Neuronal stem cell (in vitro differentiated cells): ENCODE data around the gene IDUA.

ENCODE experiments used
- DNase-seq: peaks from one replicate; pipeline ENCODE4 v3.0.0-alpha.2; 2013; ENCODE audit warnings: low spot score
- H2AFZ ChIP-seq: one replicate; pipeline ENCODE4 v1.6.1; 2013; ENCODE audit warnings: mild to moderate bottlenecking, low read length, inconsistent platforms
- H2AK5ac ChIP-seq: 2 replicates; pipeline ENCODE4 v1.6.1; 2013; ENCODE audit warnings: low read depth, mild to moderate bottlenecking, inconsistent platforms, low read length, moderate library complexity, mixed read lengths
- H2BK120ac ChIP-seq: 2 replicates; pipeline ENCODE4 v1.6.1; 2013; ENCODE audit warnings: low read depth, mild to moderate bottlenecking, inconsistent platforms, low read length, moderate library complexity, mixed read lengths
- H2BK12ac ChIP-seq: one replicate; pipeline ENCODE4 v1.6.1; 2013; ENCODE audit warnings: low read length, inconsistent platforms
- H2BK15ac ChIP-seq: 2 replicates; pipeline ENCODE4 v1.6.1; 2013; ENCODE audit warnings: mild to moderate bottlenecking, low read length, inconsistent platforms, mixed read lengths
- H2BK5ac ChIP-seq: one replicate; pipeline ENCODE4 v1.6.1; 2013; ENCODE audit warnings: inconsistent platforms, mild to moderate bottlenecking, low read length, moderate library complexity
- H3K14ac ChIP-seq: one replicate; pipeline ENCODE4 v1.6.1; 2013; ENCODE audit warnings: low read length, inconsistent platforms
- H3K18ac ChIP-seq: 2 replicates; pipeline ENCODE4 v1.6.1; 2013; ENCODE audit warnings: low read length, inconsistent platforms
- H3K23ac ChIP-seq: 2 replicates; pipeline ENCODE4 v1.6.1; 2013; ENCODE audit warnings: low read depth, mild to moderate bottlenecking, mixed read lengths, low read length, inconsistent platforms; ENCODE audit not compliant: poor library complexity
- H3K27ac ChIP-seq: replicated peaks from 3 replicates; pipeline ENCODE4 v1.5.1; 2013; ENCODE audit warnings: low read length, inconsistent platforms
- H3K27me3 ChIP-seq, 3 experiments: 2 replicates each; pipeline ENCODE4 v1.6.1; 2013; ENCODE audit warnings: low read length in 3 of 3, mild to moderate bottlenecking in 2 of 3, inconsistent platforms in 1 of 3, low read depth in 1 of 3, mixed read lengths in 1 of 3, moderate library complexity in 1 of 3; ENCODE audit not compliant: control insufficient read depth in 3 of 3, insufficient read depth in 3 of 3
- H3K36me3 ChIP-seq, 2 donors: replicated peaks in 1 of 2; 2 replicates each; pipeline ENCODE4 v1.6.1; 2013; ENCODE audit warnings: low read length in 2 of 2; ENCODE audit not compliant: control insufficient read depth in 2 of 2, insufficient read depth in 2 of 2
- H3K4ac ChIP-seq: 2 replicates; pipeline ENCODE4 v1.6.1; 2013; ENCODE audit warnings: inconsistent platforms, mild to moderate bottlenecking, low read length, moderate library complexity
- H3K4me1 ChIP-seq, 2 donors: 1 replicate in 1 of 2; 2 replicates in 1 of 2; pipeline ENCODE4 v1.6.1; 2013; ENCODE audit warnings: low read length in 2 of 2, low read depth in 1 of 2; ENCODE audit not compliant: control insufficient read depth in 2 of 2, insufficient read depth in 1 of 2
- H3K4me2 ChIP-seq: one replicate; pipeline ENCODE4 v1.6.1; 2013; ENCODE audit warnings: mild to moderate bottlenecking, low read length, inconsistent platforms; ENCODE audit not compliant: insufficient read depth, poor library complexity, severe bottlenecking
- H3K4me3 ChIP-seq, 2 donors: 2 replicates each; pipeline ENCODE4 v1.5.1; 2013; ENCODE audit warnings: low read length in 2 of 2, mild to moderate bottlenecking in 2 of 2, inconsistent platforms in 1 of 2, moderate library complexity in 1 of 2
- H3K79me1 ChIP-seq: one replicate; pipeline ENCODE4 v1.6.1; 2013; ENCODE audit warnings: low read depth, mild to moderate bottlenecking, inconsistent platforms, low read length, moderate library complexity
- H3K9ac ChIP-seq: one replicate; pipeline ENCODE4 v1.6.1; 2013; ENCODE audit warnings: mild to moderate bottlenecking, low read depth, low read length, inconsistent platforms; ENCODE audit not compliant: poor library complexity
- H3K9me3 ChIP-seq, 2 donors: replicated peaks in 1 of 2; 2 replicates each; pipeline versions ENCODE3 to v1.6.1; 2013; ENCODE audit warnings: low read length in 2 of 2, mild to moderate bottlenecking in 2 of 2, inconsistent platforms in 1 of 2, low read depth in 1 of 2, mixed read lengths in 1 of 2, moderate library complexity in 1 of 2; ENCODE audit not compliant: control insufficient read depth in 2 of 2, insufficient read depth in 1 of 2
- H4K8ac ChIP-seq: one replicate; pipeline ENCODE4 v1.6.1; 2013; ENCODE audit warnings: low read depth, mild to moderate bottlenecking, inconsistent platforms, low read length, moderate library complexity
- H4K91ac ChIP-seq: one replicate; pipeline ENCODE4 v1.6.1; 2013; ENCODE audit warnings: low read length, low read depth, mild to moderate bottlenecking, inconsistent platforms; ENCODE audit not compliant: poor library complexity
- WGBS, 2 donors: extraction: QIAGEN DNeasy Blood & Tissue Kit; methylation state at CpG; one replicate each; pipeline ENCODE4 v1.1.7; 2013; ENCODE audit warnings: missing lambda C conversion rate in 2 of 2, mixed read lengths in 1 of 2; ENCODE audit not compliant: insufficient read length in 2 of 2, insufficient replicate concordance in 1 of 2; ENCODE audit errors: extremely low coverage in 2 of 2; 5-methylcytosine and 5-hydroxymethylcytosine counted together

The IDUA gene

DNA sequence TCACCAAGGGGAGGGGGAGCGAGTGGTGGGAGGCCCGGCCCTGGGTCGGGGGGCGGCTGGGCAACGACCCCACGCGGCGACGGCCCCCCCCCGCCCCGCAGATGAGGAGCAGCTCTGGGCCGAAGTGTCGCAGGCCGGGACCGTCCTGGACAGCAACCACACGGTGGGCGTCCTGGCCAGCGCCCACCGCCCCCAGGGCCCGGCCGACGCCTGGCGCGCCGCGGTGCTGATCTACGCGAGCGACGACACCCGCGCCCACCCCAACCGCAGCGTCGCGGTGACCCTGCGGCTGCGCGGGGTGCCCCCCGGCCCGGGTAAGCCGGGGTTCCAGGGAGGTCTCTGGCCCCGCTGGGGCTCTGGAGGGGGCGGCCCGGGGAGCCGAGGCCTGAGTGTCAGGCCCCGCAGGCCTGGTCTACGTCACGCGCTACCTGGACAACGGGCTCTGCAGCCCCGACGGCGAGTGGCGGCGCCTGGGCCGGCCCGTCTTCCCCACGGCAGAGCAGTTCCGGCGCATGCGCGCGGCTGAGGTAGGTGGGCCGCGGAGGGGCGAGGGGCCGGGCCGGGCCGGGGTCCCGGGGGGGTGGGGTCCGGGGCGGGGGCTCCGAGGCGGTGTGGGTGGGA lies 15.9 kb downstream of the IDUA start:
- Histone ChIP-seq H3K4me2 (peak overlapping the region; percentile 45), H3K4me3 (peak overlapping the region in 1 of 2 donors; percentile 69)
- no CpG with 5 or more reads among the region's 75 CpGs for WGBS, 2 donors

DNA sequence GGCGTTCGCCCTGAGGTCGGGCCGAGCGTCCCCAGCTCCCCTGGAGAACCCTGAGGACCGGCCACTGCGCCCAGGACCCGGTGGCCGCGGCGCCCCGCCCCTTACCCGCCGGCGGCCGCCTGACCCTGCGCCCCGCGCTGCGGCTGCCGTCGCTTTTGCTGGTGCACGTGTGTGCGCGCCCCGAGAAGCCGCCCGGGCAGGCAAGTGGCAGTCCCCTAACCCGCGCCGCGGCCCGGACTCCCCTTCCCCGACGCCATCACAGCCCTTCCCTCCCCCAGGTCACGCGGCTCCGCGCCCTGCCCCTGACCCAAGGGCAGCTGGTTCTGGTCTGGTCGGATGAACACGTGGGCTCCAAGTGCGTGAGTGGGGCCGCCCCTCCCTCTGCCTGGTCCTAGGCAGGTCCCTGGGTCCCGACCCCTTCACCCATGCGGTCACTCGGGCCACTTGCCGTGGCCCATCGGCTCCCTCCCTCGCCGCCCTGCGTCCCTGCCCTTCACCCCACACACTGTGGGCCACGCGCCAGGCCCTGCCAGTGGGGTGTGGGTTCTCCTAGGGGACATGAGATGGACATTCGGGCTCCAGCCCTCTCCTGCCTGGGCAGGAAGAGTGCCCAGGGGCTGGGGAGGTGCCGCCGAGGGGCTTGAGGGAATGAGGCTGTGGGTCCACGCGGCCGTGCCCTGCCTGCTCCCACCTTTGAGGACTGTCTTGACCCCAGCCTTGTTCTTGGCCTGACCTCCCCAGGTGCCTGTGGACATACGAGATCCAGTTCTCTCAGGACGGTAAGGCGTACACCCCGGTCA lies 16.6 kb downstream of the IDUA start:
- Histone ChIP-seq H2AFZ (no peak overlapping the region), H3K23ac (peak overlapping the region; percentile 85), H2AK5ac (peak overlapping the region; percentile 95), H4K8ac (peak overlapping the region; percentile 86), H3K4me3 (peak overlapping the region in 1 of 2 donors; percentile 66), H3K14ac (peak overlapping the region; percentile 97), H3K9ac (peak overlapping the region; percentile 21), H3K27ac (no peak overlapping the region), H3K36me3 (no peaks in the 10 kb centered on the region), H2BK15ac (peak overlapping the region; percentile 96), H3K18ac (peak overlapping the region; percentile 97), H3K27me3 (peaks cover 27 to 88% (median 78%) of the 10 kb centered on the region in 3 experiments), H3K79me1 (no peaks in the 10 kb centered on the region), H2BK12ac (peak overlapping the region; percentile 98), H3K4me2 (peak overlapping the region; percentile 33), H3K4ac (no peak overlapping the region), H2BK120ac (peak overlapping the region; percentile 87), H3K9me3 (peaks cover 4 to 6% of the 10 kb centered on the region in 2 donors), H2BK5ac (no peak overlapping the region), H4K91ac (peak overlapping the region; percentile 43), H3K4me1 (peaks cover 7 to 9% of the 10 kb centered on the region in 2 donors)
- no peak for DNase-seq
- WGBS, 2 donors = no CpG with 5 or more reads among the region's 63 CpGs

More for the DNA sequence above, 15.9 kb downstream of the IDUA start:
- Histone ChIP-seq H2BK15ac (no peak overlapping the region), H3K9me3 (peaks cover 6% of the 10 kb centered on the region in 2 donors), H4K91ac (peak overlapping the region; percentile 53), H3K18ac (peak overlapping the region; percentile 90), H3K36me3 (no peaks in the 10 kb centered on the region), H2AK5ac (peak overlapping the region; percentile 70), H2BK12ac (no peak overlapping the region), H2BK5ac (peak overlapping the region; percentile 39), H2AFZ (no peak overlapping the region), H3K23ac (peak overlapping the region; percentile 80), H3K27ac (no peak overlapping the region), H3K4me1 (peaks cover 7 to 9% of the 10 kb centered on the region in 2 donors), H2BK120ac (no peak overlapping the region), H3K9ac (no peak overlapping the region), H4K8ac (no peak overlapping the region), H3K14ac (peak overlapping the region; percentile 21), H3K79me1 (no peaks in the 10 kb centered on the region), H3K4ac (no peak overlapping the region), H3K27me3 (peaks cover 28 to 88% (median 78%) of the 10 kb centered on the region in 3 experiments)
- no peak for DNase-seq

DNA sequence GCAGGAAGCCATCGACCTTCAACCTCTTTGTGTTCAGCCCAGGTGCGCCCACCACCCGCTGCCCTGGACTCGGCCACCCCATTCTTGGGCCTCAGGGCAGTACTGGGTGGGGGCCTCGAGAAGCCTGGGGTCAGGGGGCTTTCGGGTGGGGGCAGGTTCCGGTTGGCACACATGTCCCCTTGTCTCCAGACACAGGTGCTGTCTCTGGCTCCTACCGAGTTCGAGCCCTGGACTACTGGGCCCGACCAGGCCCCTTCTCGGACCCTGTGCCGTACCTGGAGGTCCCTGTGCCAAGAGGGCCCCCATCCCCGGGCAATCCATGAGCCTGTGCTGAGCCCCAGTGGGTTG lies 17.2 kb downstream of the IDUA start:
- H3K4me1 ChIP-seq = peaks cover 10 to 11% of the 10 kb centered on the region in 2 donors

More for the DNA sequence above, 17.2 kb downstream of the IDUA start:
- no peak for DNase-seq
- Histone ChIP-seq H3K4ac (no peak overlapping the region), H4K91ac (no peak overlapping the region), H3K18ac (peak overlapping the region; percentile 97), H2AFZ (no peak overlapping the region), H3K14ac (peak overlapping the region; percentile 97), H3K9me3 (peaks cover 4 to 6% of the 10 kb centered on the region in 2 donors), H3K23ac (peak overlapping the region; percentile 85), H2BK12ac (no peak overlapping the region), H2BK120ac (no peak overlapping the region), H3K4me3 (no peak overlapping the region), H3K27ac (no peak overlapping the region), H4K8ac (no peak overlapping the region), H3K27me3 (peaks cover 29 to 92% (median 81%) of the 10 kb centered on the region in 3 experiments), H3K36me3 (no peaks in the 10 kb centered on the region), H2BK5ac (no peak overlapping the region), H3K79me1 (no peaks in the 10 kb centered on the region), H2BK15ac (peak overlapping the region; percentile 96), H3K9ac (no peak overlapping the region), H2AK5ac (no peak overlapping the region), H3K4me2 (no peak overlapping the region)
- no CpG with 5 or more reads among the region's 13 CpGs for WGBS, 2 donors
